AG04449 (cell line): ENCODE results near the gene GPX3.

Experiments used
- CTCF ChIA-PET: fragments of 350-600 bp; formaldehyde crosslinking; extraction: SDS; loops from one replicate; lab custom pipeline; 2021; ENCODE audit warnings: antibody characterized with exemption; lab: Yijun Ruan, JAX
- POLR2A ChIA-PET: fragments of 400-600, 350-600 bp; formaldehyde crosslinking; extraction: SDS; loops from one replicate; lab custom pipeline; 2020; ENCODE audit warnings: antibody characterized with exemption, inconsistent platforms; lab: Yijun Ruan, JAX
- DNase-seq: peaks from one replicate; pipeline ENCODE4 v3.0.0-alpha.2; 2010; ENCODE audit warnings: low read depth, low spot score
- H3K4me3 ChIP-seq: 2 replicates; pipeline ENCODE4 v1.5.1; 2011; ENCODE audit warnings: low read depth, mild to moderate bottlenecking, control low read depth, low read length
- TF ChIP-seq, protein P1 (sequence below): IDR thresholded peaks from one replicate; pipeline ENCODE4 v1.5.1; 2011; ENCODE audit warnings: mild to moderate bottlenecking, moderate library complexity, low read length, control low read depth, inconsistent platforms; ENCODE audit not compliant: insufficient read depth; ENCODE audit errors: missing control alignments

The GPX3 gene

DNA sequence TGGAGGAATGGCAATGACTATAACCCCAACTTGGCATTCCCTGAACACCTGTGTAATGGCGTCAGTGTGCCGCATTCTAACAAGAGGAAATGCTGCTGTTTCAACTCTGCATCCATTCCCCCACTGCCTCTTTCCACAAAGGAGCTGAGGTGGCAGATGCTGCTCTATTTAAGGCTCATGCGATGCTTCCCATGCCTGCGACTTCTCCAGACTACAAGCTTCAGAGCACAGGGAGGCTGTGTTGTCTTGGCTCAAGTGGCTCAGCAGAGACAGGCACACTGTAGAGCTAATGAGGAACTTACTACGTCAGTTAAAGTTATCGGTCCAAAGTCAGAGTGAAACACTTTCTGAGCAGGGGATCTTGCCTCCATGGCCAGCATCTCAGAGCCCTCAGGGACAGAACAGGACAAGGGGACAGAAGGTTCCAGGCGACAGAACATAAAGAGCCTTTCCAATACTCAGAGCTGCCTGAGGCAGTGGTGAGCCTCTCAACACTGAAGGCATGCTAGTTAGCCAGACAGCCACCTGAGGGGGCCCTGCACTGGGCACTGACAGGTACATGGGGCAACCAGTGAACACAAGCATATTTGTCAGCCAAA is 38.6 kb downstream of the GPX3 start:
- no peak for DNase-seq
- POLR2A ChIA-PET, result no interaction called here

DNA sequence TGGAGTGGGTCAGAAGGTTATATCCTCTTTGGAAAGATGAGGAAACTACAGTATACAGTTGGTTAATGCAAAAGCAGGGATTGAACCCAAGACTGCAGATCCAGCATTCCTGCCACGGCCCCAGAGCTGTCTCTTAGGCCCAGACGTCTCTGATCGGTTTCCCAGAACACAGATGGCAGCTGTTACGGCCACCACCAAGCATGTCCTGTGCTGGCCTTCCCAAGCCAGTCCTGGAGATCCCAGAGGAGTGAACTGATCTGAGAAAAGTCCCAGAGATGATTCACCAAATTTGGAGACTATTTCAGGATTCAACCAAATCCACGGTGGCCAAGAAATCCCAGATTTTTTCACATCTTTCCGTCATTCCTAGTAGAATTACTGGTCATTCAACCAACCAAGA is 40.4 kb downstream of the GPX3 start:
- CTCF ChIA-PET, result interaction anchor here (1.0 to 27.5 kb wide), 4 partner anchors 9 to 55 kb away, joined by 3 to 1128 read pairs (median 164); no protein-coding TSS in a partner anchor

More for the DNA sequence above, 38.6 kb downstream of the GPX3 start:
- H3K4me3 ChIP-seq, result no peak overlapping the region
- TF ChIP-seq, protein P1, sequence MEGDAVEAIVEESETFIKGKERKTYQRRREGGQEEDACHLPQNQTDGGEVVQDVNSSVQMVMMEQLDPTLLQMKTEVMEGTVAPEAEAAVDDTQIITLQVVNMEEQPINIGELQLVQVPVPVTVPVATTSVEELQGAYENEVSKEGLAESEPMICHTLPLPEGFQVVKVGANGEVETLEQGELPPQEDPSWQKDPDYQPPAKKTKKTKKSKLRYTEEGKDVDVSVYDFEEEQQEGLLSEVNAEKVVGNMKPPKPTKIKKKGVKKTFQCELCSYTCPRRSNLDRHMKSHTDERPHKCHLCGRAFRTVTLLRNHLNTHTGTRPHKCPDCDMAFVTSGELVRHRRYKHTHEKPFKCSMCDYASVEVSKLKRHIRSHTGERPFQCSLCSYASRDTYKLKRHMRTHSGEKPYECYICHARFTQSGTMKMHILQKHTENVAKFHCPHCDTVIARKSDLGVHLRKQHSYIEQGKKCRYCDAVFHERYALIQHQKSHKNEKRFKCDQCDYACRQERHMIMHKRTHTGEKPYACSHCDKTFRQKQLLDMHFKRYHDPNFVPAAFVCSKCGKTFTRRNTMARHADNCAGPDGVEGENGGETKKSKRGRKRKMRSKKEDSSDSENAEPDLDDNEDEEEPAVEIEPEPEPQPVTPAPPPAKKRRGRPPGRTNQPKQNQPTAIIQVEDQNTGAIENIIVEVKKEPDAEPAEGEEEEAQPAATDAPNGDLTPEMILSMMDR, result no peak
- CTCF ChIA-PET, result interaction anchor here (1.1 to 27.5 kb wide), 5 partner anchors 8 to 104 kb away, joined by 4 to 1128 read pairs (median 8); no protein-coding TSS in a partner anchor

DNA sequence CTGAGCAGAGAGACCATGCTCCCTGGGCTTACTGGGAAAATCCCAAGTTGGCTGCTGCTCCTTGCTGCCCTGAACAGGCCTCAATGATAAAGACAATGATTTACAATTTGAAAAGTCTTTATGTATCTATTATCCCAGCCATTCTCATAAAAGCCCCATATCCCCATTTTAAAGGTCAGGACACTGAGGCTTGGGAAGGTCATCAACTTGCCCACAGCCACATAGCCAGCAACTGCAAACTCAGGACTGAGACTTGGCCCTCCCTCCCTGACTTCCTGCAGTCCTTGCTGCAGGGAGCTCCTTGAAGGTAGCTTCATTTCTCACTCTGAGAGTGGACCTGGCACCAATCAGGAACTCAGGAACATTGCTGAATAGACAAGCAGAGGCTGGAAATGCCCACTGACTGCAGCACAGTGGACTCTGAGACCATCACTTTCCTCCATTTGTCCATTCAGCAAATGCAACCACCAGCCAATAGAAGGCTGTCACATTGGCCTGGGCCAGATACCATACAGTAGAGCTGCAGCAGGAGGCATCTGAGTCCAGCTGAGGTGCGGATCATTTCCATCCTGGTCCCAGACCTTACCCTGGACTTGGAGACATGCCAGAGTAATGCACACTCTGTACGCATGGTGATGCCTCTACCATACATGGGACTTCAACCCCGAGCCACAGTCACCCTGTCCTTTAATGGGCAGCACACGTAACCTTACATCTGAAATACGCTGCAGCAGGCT is 42.2 kb downstream of the GPX3 start:
- ChIA-PET POLR2A (interaction anchor here (0.6 to 1.1 kb wide), 3 partner anchors 10 to 31 kb away, joined by 3 to 4 read pairs (median 3); no protein-coding TSS in a partner anchor), CTCF (interaction anchor here (1.7 to 27.5 kb wide), 4 partner anchors 10 to 53 kb away, joined by 6 to 1128 read pairs (median 164); no protein-coding TSS in a partner anchor)
- no peak overlapping the region for H3K4me3 ChIP-seq
- no peak for DNase-seq
- TF ChIP-seq, protein P1, result no peak

More for the DNA sequence above, 40.4 kb downstream of the GPX3 start:
- TF ChIP-seq, protein P1, result no peak
- no peak overlapping the region for H3K4me3 ChIP-seq
- POLR2A ChIA-PET, result no interaction called here
- no peak for DNase-seq

DNA sequence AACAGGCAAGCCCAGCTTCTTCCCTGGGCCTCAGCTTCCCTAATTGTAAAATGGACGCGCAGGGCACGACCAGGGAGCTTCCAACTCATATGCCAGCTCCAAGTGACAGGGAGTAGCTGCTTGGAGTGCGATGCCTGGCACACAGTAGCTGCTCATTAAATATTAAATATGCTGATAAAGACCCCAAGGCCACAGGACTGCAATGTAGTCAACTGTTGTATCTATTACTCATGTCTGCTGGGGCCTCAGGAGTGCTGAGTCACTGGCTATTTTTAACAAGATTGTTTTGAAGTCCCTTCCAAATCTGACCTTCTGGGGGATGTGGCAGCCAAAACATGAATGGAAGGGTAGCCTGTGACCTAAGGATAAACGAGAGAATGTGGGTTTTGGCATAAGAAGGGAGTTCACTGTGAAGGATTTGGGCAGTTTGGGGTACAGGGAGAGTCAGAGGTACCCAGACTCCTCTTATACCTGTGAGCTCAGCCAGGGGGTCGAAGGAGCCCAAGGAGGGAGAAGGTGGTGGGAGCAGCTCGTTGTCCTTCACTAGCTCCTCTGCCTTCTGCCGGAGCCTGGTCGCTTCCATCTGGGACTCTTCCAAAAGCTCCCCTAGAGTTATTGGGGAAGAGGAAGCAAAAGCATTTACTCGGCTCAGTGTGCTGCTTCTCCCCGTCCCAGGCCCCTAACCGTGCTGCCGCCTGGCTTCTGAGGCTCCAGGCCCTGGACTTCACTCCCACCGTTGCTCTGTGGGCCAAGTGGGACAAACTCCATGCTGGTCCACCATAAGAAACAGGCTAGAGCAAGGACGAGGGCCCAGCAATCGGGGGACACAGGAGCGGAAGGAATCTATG is 43.0 kb downstream of the GPX3 start:
- CTCF ChIA-PET, result interaction anchor here (1.7 to 27.5 kb wide), 4 partner anchors 9 to 52 kb away, joined by 6 to 1128 read pairs (median 164); no protein-coding TSS in a partner anchor
- DNase-seq, result no peak
- TF ChIP-seq, protein P1, result no peak
- POLR2A ChIA-PET, result interaction anchor here (0.6 to 1.1 kb wide), 4 partner anchors 9 to 159 kb away, joined by 3 to 4 read pairs (median 4); partner anchors contain the start of gene ZNF300
- no peak overlapping the region for H3K4me3 ChIP-seq

DNA sequence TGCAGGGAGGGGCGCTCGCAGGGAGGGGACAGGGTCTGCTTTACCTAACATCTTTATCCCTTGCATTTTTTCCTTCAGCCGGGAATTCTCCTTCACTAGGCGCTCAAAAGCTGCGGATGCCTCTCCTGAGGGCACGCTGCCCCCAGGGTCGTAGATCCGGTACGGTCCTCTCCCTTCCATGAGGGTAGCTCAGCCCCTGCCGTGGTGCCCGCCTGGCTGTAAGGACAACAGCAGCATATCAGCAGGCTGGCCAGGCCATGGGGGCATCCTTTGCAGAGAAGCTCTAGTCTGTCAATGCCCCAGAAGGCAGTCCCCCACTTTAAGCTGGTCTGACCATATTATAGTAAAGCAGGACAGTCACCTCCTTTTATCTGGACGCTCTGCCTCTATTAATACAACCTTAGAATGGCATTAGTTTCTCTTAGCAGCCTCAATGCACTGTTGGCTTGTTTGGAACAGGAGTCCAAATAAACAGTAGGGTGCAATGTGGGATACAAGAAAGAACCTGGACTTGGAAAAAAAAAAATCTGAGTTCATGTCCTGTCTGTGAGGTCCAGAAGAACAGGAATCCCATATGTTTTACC is 44.6 kb downstream of the GPX3 start:
- no peak for DNase-seq
- CTCF ChIA-PET, result interaction anchor here (21.3 to 27.5 kb wide), 2 partner anchors 14 to 50 kb away, joined by 317 to 1128 read pairs; no protein-coding TSS in a partner anchor
- POLR2A ChIA-PET, result interaction anchor here (0.6 kb wide), 1 partner anchor 34 kb away, joined by 3 read pairs; no protein-coding TSS in a partner anchor

More for the DNA sequence above, 44.6 kb downstream of the GPX3 start:
- no peak overlapping the region for H3K4me3 ChIP-seq
- TF ChIP-seq, protein P1, result no peak
